Fibroblast of lung (primary cell): ENCODE results near the gene SIGLEC9. TPM values are rescaled to one million over a fixed set of nuclear protein-coding genes. Genes with fewer than 3 reads are reported as not detected.

ENCODE experiments used
- DNase-seq, 2 donors: peaks; one replicate each; pipeline versions ENCODE4 v3.0.0 to v3.0.0-alpha.2; 2010; ENCODE audit warnings: low read depth in 2 of 2
- H2AFZ ChIP-seq: 2 replicates; pipeline ENCODE4 v1.5.1; 2012; ENCODE audit warnings: low read length, control low read depth, inconsistent platforms
- H3K27ac ChIP-seq: 2 replicates; pipeline ENCODE4 v1.5.1; 2011; ENCODE audit warnings: low read length, control low read depth; ENCODE audit not compliant: insufficient read depth
- H3K27me3 ChIP-seq: 2 replicates; pipeline ENCODE4 v1.5.1; 2011; ENCODE audit warnings: mild to moderate bottlenecking, low read length; ENCODE audit not compliant: control insufficient read depth, insufficient read depth
- H3K36me3 ChIP-seq: 2 replicates; pipeline ENCODE4 v1.5.1; 2011; ENCODE audit warnings: low read length; ENCODE audit not compliant: control insufficient read depth, insufficient read depth
- H3K4me1 ChIP-seq: 2 replicates; pipeline ENCODE4 v1.5.1; 2011; ENCODE audit warnings: low read length; ENCODE audit not compliant: control insufficient read depth, insufficient read depth; ENCODE audit errors: extremely low read depth
- H3K4me2 ChIP-seq: 2 replicates; pipeline ENCODE4 v1.5.1; 2011; ENCODE audit warnings: low read length, control low read depth; ENCODE audit not compliant: insufficient read depth; ENCODE audit errors: extremely low read depth
- H3K4me3 ChIP-seq, 4 experiments: fragments of 200-600 bp in 1 of 4; sonication (generic) in 1 of 4; replicated peaks in 1 of 4; 2 replicates each; pipeline ENCODE4 v1.5.1; 2011 to 2016; ENCODE audit warnings: low read length in 4 of 4, low read depth in 3 of 4, mild to moderate bottlenecking in 3 of 4, control low read depth in 2 of 4, inconsistent platforms in 1 of 4, mixed read lengths in 1 of 4; ENCODE audit not compliant: insufficient read depth in 1 of 4; ENCODE audit errors: control extremely low read depth in 1 of 4
- H3K79me2 ChIP-seq: 2 replicates; pipeline ENCODE4 v1.5.1; 2012; ENCODE audit warnings: mild to moderate bottlenecking, low read length, inconsistent platforms; ENCODE audit not compliant: control insufficient read depth, insufficient read depth
- H3K9ac ChIP-seq: 2 replicates; pipeline ENCODE4 v1.5.1; 2011; ENCODE audit warnings: mild to moderate bottlenecking, low read length, control low read depth; ENCODE audit not compliant: insufficient read depth
- H3K9me3 ChIP-seq: 2 replicates; pipeline ENCODE4 v1.5.1; 2012; ENCODE audit warnings: low read depth, low read length; ENCODE audit not compliant: control insufficient read depth, insufficient read depth
- H4K20me1 ChIP-seq: 2 replicates; pipeline ENCODE4 v1.5.1; 2011; ENCODE audit warnings: low read length; ENCODE audit not compliant: control insufficient read depth, insufficient read depth; ENCODE audit errors: extremely low read depth
- CTCF ChIP-seq, 2 donors: IDR thresholded peaks in 1 of 2; conservative IDR thresholded peaks in 1 of 2; 1 replicate in 1 of 2; 2 replicates in 1 of 2; pipeline ENCODE4 v1.5.1; 2011 to 2012; ENCODE audit warnings: low read length in 2 of 2, control low read depth in 1 of 2, inconsistent platforms in 1 of 2, low read depth in 1 of 2, mild to moderate bottlenecking in 1 of 2
- EZH2 ChIP-seq: IDR thresholded peaks from 2 replicates; pipeline ENCODE4 v1.5.1; 2012; ENCODE audit warnings: low read length, control low read depth, mild to moderate bottlenecking; ENCODE audit errors: missing control alignments
- polyA plus RNA-seq, 2 donors: library from polyadenylated mRNA; depleted of rRNA in 1 of 2; stranded (reverse) in 1 of 2; unstranded in 1 of 2; fragments of >200 nt; gene quantifications; 2 replicates each; pipeline ENCODE4 v1.2.1, GENCODE V29; 2011 to 2012; ENCODE audit warnings: missing spikeins in 1 of 2
- total RNA-seq: library from RNA; depleted of rRNA; stranded (reverse); fragments of >200 nt; gene quantifications from 2 replicates; pipeline ENCODE4 v1.2.1, GENCODE V29; 2014

The SIGLEC9 gene
- total and polyA plus RNA-seq, 2 donors (not counting 1 experiment from before 2014, with no cell fraction given): not detected

- H4K20me1 ChIP-seq: no peaks in the 10 kb centered on the region
- H3K9ac ChIP-seq: no peak overlapping the region
- no peak overlapping the region for H3K27ac ChIP-seq
- TF ChIP-seq EZH2: no peak
- no peak for TF ChIP-seq CTCF (conservative IDR thresholded peaks at IDR 0.05 in 1 of 2, IDR thresholded peaks at IDR 0.05 in 1 of 2; ENCODE audit: low read depth in 1 of 2, low read length in 2 of 2)
- H3K9me3 ChIP-seq: no peaks in the 10 kb centered on the region
- no peak overlapping the region for H3K4me3 ChIP-seq
- H3K36me3 ChIP-seq: no peaks in the 10 kb centered on the region
- H3K27me3 ChIP-seq: no peaks in the 10 kb centered on the region
- no peak for DNase-seq
- H2AFZ ChIP-seq: no peak overlapping the region
- no peak overlapping the region for H3K4me2 ChIP-seq
- H3K79me2 ChIP-seq: no peaks in the 10 kb centered on the region
- no peaks in the 10 kb centered on the region for H3K4me1 ChIP-seq
Measured at GRCh38 chr19:51119611-51120010, 5.1 kb upstream of the SIGLEC9 start.

- Histone ChIP-seq H3K27ac (no peak overlapping the region), H3K9me3 (no peaks in the 10 kb centered on the region), H3K27me3 (no peaks in the 10 kb centered on the region), H4K20me1 (no peaks in the 10 kb centered on the region), H2AFZ (no peak overlapping the region), H3K4me3 (no peak overlapping the region), H3K4me2 (no peak overlapping the region), H3K9ac (no peak overlapping the region), H3K79me2 (no peaks in the 10 kb centered on the region), H3K4me1 (no peaks in the 10 kb centered on the region), H3K36me3 (no peaks in the 10 kb centered on the region)
- no peak for DNase-seq
- TF ChIP-seq CTCF (conservative IDR thresholded peaks at IDR 0.05 in 1 of 2, IDR thresholded peaks at IDR 0.05 in 1 of 2; ENCODE audit: low read depth in 1 of 2, low read length in 2 of 2) (no peak), EZH2 (no peak)
Measured at GRCh38 chr19:51120160-51120559, 4.5 kb upstream of the SIGLEC9 start.

- no peaks in the 10 kb centered on the region for H3K9me3 ChIP-seq
- no peak for DNase-seq
- H3K9ac ChIP-seq: no peak overlapping the region
- no peak for TF ChIP-seq EZH2
- no peak for TF ChIP-seq CTCF (conservative IDR thresholded peaks at IDR 0.05 in 1 of 2, IDR thresholded peaks at IDR 0.05 in 1 of 2; ENCODE audit: low read depth in 1 of 2, low read length in 2 of 2)
- no peaks in the 10 kb centered on the region for H4K20me1 ChIP-seq
- no peak overlapping the region for H2AFZ ChIP-seq
- H3K79me2 ChIP-seq: no peaks in the 10 kb centered on the region
- no peak overlapping the region for H3K4me2 ChIP-seq
- no peaks in the 10 kb centered on the region for H3K4me1 ChIP-seq
- H3K27me3 ChIP-seq: no peaks in the 10 kb centered on the region
- no peaks in the 10 kb centered on the region for H3K36me3 ChIP-seq
- H3K27ac ChIP-seq: no peak overlapping the region
- no peak overlapping the region for H3K4me3 ChIP-seq
Measured at GRCh38 chr19:51121257-51121656, 3.4 kb upstream of the SIGLEC9 start.
